HL-60 (cell line): ENCODE data around the gene LCK.

ENCODE experiments used
- GABPA ChIP-seq: IDR thresholded peaks from 2 replicates; pipeline ENCODE4 v1.6.1; 2012; ENCODE audit warnings: low read depth
- POLR2AphosphoS5 ChIP-seq: IDR thresholded peaks from 2 replicates; pipeline ENCODE4 v1.6.1; 2012; ENCODE audit warnings: low read depth
- SPI1 ChIP-seq: IDR thresholded peaks from 2 replicates; pipeline ENCODE4 v1.6.1; 2012; ENCODE audit warnings: low read depth, mild to moderate bottlenecking, borderline replicate concordance
- TF ChIP-seq, protein P1 (sequence below): IDR thresholded peaks from one replicate; pipeline ENCODE4 v1.5.1; 2011; ENCODE audit warnings: low read length, control low read depth, inconsistent platforms; ENCODE audit not compliant: insufficient read depth
- TF ChIP-seq, protein P2 (sequence below): IDR thresholded peaks from 2 replicates; pipeline ENCODE4 v1.6.1; 2012; ENCODE audit warnings: low read depth; ENCODE audit not compliant: insufficient replicate concordance

DNA sequence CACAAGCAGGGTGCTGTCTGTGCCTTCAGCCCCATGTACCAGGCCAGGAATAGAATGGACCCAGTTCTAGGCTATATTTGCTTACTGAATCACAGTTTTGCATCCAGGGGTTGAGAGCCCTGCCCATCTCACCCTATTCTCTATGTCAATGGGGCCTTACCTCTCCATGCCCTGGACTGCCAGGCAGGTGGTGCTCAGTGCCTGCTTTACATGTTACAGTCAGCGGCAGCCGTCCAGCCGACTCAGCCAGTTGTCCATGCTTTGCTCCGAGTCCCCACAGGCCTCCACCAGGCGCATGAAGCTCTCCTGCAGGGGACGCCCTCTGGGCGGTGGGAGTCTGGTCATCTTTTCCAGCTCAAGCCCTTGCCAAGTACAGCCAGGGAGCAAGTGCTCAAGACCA lies 16.3 kb upstream of the LCK start:
- TF ChIP-seq, protein P1, sequence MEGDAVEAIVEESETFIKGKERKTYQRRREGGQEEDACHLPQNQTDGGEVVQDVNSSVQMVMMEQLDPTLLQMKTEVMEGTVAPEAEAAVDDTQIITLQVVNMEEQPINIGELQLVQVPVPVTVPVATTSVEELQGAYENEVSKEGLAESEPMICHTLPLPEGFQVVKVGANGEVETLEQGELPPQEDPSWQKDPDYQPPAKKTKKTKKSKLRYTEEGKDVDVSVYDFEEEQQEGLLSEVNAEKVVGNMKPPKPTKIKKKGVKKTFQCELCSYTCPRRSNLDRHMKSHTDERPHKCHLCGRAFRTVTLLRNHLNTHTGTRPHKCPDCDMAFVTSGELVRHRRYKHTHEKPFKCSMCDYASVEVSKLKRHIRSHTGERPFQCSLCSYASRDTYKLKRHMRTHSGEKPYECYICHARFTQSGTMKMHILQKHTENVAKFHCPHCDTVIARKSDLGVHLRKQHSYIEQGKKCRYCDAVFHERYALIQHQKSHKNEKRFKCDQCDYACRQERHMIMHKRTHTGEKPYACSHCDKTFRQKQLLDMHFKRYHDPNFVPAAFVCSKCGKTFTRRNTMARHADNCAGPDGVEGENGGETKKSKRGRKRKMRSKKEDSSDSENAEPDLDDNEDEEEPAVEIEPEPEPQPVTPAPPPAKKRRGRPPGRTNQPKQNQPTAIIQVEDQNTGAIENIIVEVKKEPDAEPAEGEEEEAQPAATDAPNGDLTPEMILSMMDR = no peak
- TF ChIP-seq POLR2AphosphoS5 (no peak), SPI1 (no peak), GABPA (no peak)
- TF ChIP-seq, protein P2, sequence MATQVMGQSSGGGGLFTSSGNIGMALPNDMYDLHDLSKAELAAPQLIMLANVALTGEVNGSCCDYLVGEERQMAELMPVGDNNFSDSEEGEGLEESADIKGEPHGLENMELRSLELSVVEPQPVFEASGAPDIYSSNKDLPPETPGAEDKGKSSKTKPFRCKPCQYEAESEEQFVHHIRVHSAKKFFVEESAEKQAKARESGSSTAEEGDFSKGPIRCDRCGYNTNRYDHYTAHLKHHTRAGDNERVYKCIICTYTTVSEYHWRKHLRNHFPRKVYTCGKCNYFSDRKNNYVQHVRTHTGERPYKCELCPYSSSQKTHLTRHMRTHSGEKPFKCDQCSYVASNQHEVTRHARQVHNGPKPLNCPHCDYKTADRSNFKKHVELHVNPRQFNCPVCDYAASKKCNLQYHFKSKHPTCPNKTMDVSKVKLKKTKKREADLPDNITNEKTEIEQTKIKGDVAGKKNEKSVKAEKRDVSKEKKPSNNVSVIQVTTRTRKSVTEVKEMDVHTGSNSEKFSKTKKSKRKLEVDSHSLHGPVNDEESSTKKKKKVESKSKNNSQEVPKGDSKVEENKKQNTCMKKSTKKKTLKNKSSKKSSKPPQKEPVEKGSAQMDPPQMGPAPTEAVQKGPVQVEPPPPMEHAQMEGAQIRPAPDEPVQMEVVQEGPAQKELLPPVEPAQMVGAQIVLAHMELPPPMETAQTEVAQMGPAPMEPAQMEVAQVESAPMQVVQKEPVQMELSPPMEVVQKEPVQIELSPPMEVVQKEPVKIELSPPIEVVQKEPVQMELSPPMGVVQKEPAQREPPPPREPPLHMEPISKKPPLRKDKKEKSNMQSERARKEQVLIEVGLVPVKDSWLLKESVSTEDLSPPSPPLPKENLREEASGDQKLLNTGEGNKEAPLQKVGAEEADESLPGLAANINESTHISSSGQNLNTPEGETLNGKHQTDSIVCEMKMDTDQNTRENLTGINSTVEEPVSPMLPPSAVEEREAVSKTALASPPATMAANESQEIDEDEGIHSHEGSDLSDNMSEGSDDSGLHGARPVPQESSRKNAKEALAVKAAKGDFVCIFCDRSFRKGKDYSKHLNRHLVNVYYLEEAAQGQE = no peak
